Transverse colon (tissue), 4 donors: ENCODE results near the gene CD28. TPM values are rescaled to one million over a fixed set of nuclear protein-coding genes. Genes with fewer than 3 reads are reported as not detected.

ENCODE experiments used
- DNase-seq: peaks from one replicate; pipeline ENCODE4 v3.0.0-alpha.2; 2019
- H3K27ac ChIP-seq, 4 donors: fragments of 200-600 bp; sonication (generic); 2 replicates each; pipeline ENCODE4 v1.5.1; 2016 to 2018; ENCODE audit warnings: inconsistent platforms in 4 of 4
- H3K27me3 ChIP-seq: fragments of 200-600 bp; sonication (generic); 2 replicates; pipeline ENCODE4 v1.5.1; 2017; ENCODE audit warnings: inconsistent platforms
- H3K36me3 ChIP-seq, 4 donors: fragments of 200-600 bp; sonication (generic); 2 replicates each; pipeline ENCODE4 v1.5.1; 2017 to 2019; ENCODE audit warnings: inconsistent platforms in 4 of 4
- H3K4me1 ChIP-seq, 4 donors: fragments of 200-600 bp; sonication (generic); 2 replicates each; pipeline ENCODE4 v1.5.1; 2017 to 2020; ENCODE audit warnings: inconsistent platforms in 4 of 4
- H3K4me3 ChIP-seq, 4 donors: fragments of 200-600 bp; sonication (generic); 1 replicate in 1 of 4; 2 replicates in 3 of 4; pipeline versions ENCODE4 v1.5.1 to v1.6.1; 2017 to 2019; ENCODE audit warnings: inconsistent platforms in 4 of 4
- H3K9me3 ChIP-seq, 2 donors: fragments of 200-600 bp; sonication (generic); 2 replicates each; pipeline ENCODE4 v1.5.1; 2017 to 2019; ENCODE audit warnings: inconsistent platforms in 2 of 2
- CTCF ChIP-seq, 5 experiments: fragments of 200-600 bp in 3 of 5; fragments of 450-650 bp in 2 of 5; sonication (generic) in 3 of 5; IDR thresholded peaks; 1 replicate in 2 of 5; 2 replicates in 3 of 5; pipeline ENCODE4 v1.5.1; 2016 to 2017; ENCODE audit warnings: antibody characterized with exemption in 5 of 5, inconsistent platforms in 3 of 5, mild to moderate bottlenecking in 2 of 5, moderate library complexity in 1 of 5
- EP300 ChIP-seq: sonication (generic); formaldehyde crosslinking; IDR thresholded peaks from one replicate; pipeline ENCODE4 v1.6.1; 2017; ENCODE audit warnings: antibody characterized with exemption, low read depth
- POLR2A ChIP-seq: fragments of 450-650 bp; IDR thresholded peaks from one replicate; pipeline ENCODE4 v1.6.1; 2016; ENCODE audit warnings: antibody characterized with exemption, mild to moderate bottlenecking, moderate library complexity
- POLR2AphosphoS5 ChIP-seq, 3 donors: sonication (generic); formaldehyde crosslinking; IDR thresholded peaks; one replicate each; pipeline ENCODE4 v1.6.1; 2016; ENCODE audit warnings: antibody characterized with exemption in 3 of 3
- WGBS, 2 donors: methylation state at CpG; one replicate each; pipeline ENCODE4 v1.1.5; 2018; ENCODE audit warnings: low coverage in 1 of 2; 5-methylcytosine and 5-hydroxymethylcytosine counted together
- in situ Hi-C, 4 donors: fragments of 200-750 bp; cut with MboI; loops; one replicate each; pipeline versions ENCODE4 v1.15.0 to v1.15.1; 2017; ENCODE audit warnings: low sequenced_read_pairs in 3 of 4, low pct_ligation_motif_present in 1 of 4, low pct_unique_long_range_greater_than_20kb in 1 of 4
- intact Hi-C: fragments of 100-400 bp; cut with DNase I; formaldehyde crosslinking; loops from one replicate; pipeline ENCODE4 v1.15.1; 2023; ENCODE audit warnings: low total_unique reads
- total RNA-seq, 4 donors: library from RNA; depleted of rRNA; stranded (reverse); fragments of >200 nt; gene quantifications; one replicate each; pipeline ENCODE4 v1.1.0, GENCODE V29; 2016

Gene CD28
- total RNA-seq, 4 donors from 2014 or later, result 0.68 to 2.4 (median 1.5) TPM; not detected in 1

GRCh38 chr2:203662487-203662886, 44.0 kb upstream of the CD28 start:
- no peaks in the 10 kb centered on the region for H3K27me3 ChIP-seq
- H3K36me3 ChIP-seq, result no peaks in the 10 kb centered on the region
- TF ChIP-seq EP300 (no peak), POLR2A (no peak), POLR2AphosphoS5 (IDR thresholded peaks at IDR 0.05) (no peak), CTCF (IDR thresholded peaks at IDR 0.05) (no peak)
- H3K9me3 ChIP-seq, result no peaks in the 10 kb centered on the region
- WGBS, 2 donors, result 0 to 2% methylated on average over 1 of the region's 1 CpG
- H3K27ac ChIP-seq, result no peak overlapping the region
- peaks cover 0 to 16% (median 6%) of the 10 kb centered on the region in 4 donors for H3K4me1 ChIP-seq
- no peak for DNase-seq
- no peak overlapping the region for H3K4me3 ChIP-seq
- in situ Hi-C loops, result loop anchor here in 2 of 4 donors (25.0 kb wide), 3 partner anchors 150 to 425 kb away; partner anchors contain the start of gene CYP20A1 (in 1 of the 2)
- intact Hi-C loops, result no loop called here

- H3K27ac ChIP-seq, result no peak overlapping the region
- H3K36me3 ChIP-seq, result no peaks in the 10 kb centered on the region
- no peak for DNase-seq
- H3K4me3 ChIP-seq, result no peak overlapping the region
- H3K9me3 ChIP-seq, result no peaks in the 10 kb centered on the region
- no peaks in the 10 kb centered on the region for H3K27me3 ChIP-seq
- TF ChIP-seq EP300, result no peak
- no peak for TF ChIP-seq POLR2A
- no peak for TF ChIP-seq CTCF (IDR thresholded peaks at IDR 0.05)
- no peak for TF ChIP-seq POLR2AphosphoS5 (IDR thresholded peaks at IDR 0.05)
- in situ Hi-C loops (loop anchor here in 2 of 4 donors (25.0 kb wide), 3 partner anchors 149 to 426 kb away; partner anchors contain the start of gene CYP20A1 (in 1 of the 2)), intact Hi-C loops (no loop called here)
- H3K4me1 ChIP-seq, result peaks cover 0 to 16% (median 6%) of the 10 kb centered on the region in 4 donors
These were observed 43.5 kb upstream of the CD28 start for GRCh38 chr2:203662951-203663350.

GRCh38 chr2:203664029-203664755, 42.2 kb upstream of the CD28 start:
- DNase-seq, result no peak
- intact Hi-C loops, result no loop called here

GRCh38 chr2:203667838-203668237, 38.6 kb upstream of the CD28 start:
- 94 to 100% methylated on average over 1 to 2 of the region's 2 CpGs for WGBS, 2 donors
- in situ Hi-C loops, result loop anchor here in 2 of 4 donors (25.0 kb wide), 3 partner anchors 144 to 431 kb away; partner anchors contain the start of gene CYP20A1 (in 1 of the 2)
- H3K27me3 ChIP-seq, result no peaks in the 10 kb centered on the region
- H3K9me3 ChIP-seq, result no peaks in the 10 kb centered on the region
- DNase-seq, result no peak
- H3K4me3 ChIP-seq, result no peak overlapping the region
- intact Hi-C loops, result no loop called here
- peaks cover 0 to 5% (median 0%) of the 10 kb centered on the region in 4 donors for H3K4me1 ChIP-seq
- H3K27ac ChIP-seq, result no peak overlapping the region
- H3K36me3 ChIP-seq, result no peaks in the 10 kb centered on the region
- no peak for TF ChIP-seq EP300
- no peak for TF ChIP-seq POLR2A

More at GRCh38 chr2:203664029-203664755, 42.2 kb upstream of the CD28 start:
- 68 to 73% methylated on average over 3 to 7 of the region's 7 CpGs for WGBS, 2 donors
- peaks cover 0 to 16% (median 6%) of the 10 kb centered on the region in 4 donors for H3K4me1 ChIP-seq
- no peak overlapping the region for H3K4me3 ChIP-seq
- no peaks in the 10 kb centered on the region for H3K36me3 ChIP-seq
- H3K9me3 ChIP-seq, result no peaks in the 10 kb centered on the region
- in situ Hi-C loops, result loop anchor here in 2 of 4 donors (25.0 kb wide), 3 partner anchors 148 to 427 kb away; partner anchors contain the start of gene CYP20A1 (in 1 of the 2)
- no peaks in the 10 kb centered on the region for H3K27me3 ChIP-seq
- TF ChIP-seq POLR2AphosphoS5 (IDR thresholded peaks at IDR 0.05) (no peak), CTCF (IDR thresholded peaks at IDR 0.05) (no peak), EP300 (no peak), POLR2A (no peak)
- no peak overlapping the region for H3K27ac ChIP-seq
